HG03045 (cell line): ENCODE data around the gene NSD1.
A peak's percentile ranks its signal among the peaks of the same experiment; 100 is the strongest.

Experiments used
- ATAC-seq: cut with Tn5 transposase; IDR thresholded peaks from one replicate; pipeline ENCODE4 v1.9.1; 2021; ENCODE audit warnings: mild to moderate bottlenecking, moderate library complexity; ENCODE audit not compliant: unreplicated experiment

Gene NSD1, protein sequence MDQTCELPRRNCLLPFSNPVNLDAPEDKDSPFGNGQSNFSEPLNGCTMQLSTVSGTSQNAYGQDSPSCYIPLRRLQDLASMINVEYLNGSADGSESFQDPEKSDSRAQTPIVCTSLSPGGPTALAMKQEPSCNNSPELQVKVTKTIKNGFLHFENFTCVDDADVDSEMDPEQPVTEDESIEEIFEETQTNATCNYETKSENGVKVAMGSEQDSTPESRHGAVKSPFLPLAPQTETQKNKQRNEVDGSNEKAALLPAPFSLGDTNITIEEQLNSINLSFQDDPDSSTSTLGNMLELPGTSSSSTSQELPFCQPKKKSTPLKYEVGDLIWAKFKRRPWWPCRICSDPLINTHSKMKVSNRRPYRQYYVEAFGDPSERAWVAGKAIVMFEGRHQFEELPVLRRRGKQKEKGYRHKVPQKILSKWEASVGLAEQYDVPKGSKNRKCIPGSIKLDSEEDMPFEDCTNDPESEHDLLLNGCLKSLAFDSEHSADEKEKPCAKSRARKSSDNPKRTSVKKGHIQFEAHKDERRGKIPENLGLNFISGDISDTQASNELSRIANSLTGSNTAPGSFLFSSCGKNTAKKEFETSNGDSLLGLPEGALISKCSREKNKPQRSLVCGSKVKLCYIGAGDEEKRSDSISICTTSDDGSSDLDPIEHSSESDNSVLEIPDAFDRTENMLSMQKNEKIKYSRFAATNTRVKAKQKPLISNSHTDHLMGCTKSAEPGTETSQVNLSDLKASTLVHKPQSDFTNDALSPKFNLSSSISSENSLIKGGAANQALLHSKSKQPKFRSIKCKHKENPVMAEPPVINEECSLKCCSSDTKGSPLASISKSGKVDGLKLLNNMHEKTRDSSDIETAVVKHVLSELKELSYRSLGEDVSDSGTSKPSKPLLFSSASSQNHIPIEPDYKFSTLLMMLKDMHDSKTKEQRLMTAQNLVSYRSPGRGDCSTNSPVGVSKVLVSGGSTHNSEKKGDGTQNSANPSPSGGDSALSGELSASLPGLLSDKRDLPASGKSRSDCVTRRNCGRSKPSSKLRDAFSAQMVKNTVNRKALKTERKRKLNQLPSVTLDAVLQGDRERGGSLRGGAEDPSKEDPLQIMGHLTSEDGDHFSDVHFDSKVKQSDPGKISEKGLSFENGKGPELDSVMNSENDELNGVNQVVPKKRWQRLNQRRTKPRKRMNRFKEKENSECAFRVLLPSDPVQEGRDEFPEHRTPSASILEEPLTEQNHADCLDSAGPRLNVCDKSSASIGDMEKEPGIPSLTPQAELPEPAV (N-terminal part only)

GRCh38 chr5:177133096-177133852, at the start of gene NSD1:
Gene NSD1, plus strand, starts transcription at chr5:177133773. Its CDS starts 1,331 bp downstream, at chr5:177135104.
- ATAC-seq = peak; percentile 65

DNA sequence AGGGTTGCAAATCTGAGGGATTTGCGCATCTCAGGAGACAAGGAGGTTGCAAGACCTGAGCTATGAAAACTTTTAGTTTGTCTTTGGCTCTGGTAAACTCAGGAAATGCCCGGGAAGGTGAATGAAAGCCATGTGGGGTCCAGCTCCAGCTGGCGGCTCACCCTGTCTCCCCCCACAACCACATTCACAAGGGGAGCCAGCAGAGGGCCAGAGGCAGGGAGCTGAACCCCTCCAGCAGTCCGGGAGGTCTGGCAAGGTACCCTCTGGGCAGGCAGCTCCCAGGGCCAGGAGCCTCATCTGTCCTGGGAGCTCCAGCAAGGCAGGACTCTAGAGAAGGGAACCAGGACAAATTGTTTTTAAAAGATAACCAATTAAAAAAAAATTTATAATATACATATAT, 49.4 kb upstream of the NSD1 start:
- ATAC-seq = no peak

DNA sequence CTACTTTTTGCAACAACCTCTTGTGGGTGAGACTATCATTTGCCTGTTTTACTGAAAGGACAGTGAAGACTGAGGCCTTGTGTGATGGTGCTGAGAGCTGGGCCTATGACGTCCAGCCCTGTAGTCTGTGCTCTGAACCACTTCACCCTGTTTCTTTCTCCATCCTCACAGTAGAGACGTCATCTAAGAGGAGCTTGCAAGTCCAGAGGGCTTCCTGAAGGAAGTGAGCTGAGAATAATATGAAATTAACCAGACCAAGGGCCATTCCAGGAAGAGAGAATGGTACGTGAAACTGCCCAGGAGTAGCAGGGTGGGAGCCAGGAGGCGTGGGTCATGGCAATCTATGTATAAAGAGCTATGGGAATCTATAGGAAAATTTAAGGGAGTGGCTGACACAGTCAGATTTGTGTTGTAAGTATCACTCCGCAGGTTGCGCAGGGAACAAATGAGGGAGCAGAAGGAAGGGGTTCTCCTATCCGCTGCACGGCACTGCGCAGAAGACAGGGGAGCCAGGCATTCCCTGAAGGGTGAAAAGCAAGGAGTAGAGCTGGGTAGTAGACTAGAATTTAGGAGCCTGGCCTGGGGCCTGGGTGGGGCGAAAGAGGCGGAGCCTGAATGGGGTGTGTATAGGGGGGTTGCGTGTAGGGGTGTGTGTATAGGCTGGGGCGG, 47.5 kb upstream of the NSD1 start:
- ATAC-seq = no peak

GRCh38 chr5:177086654-177087397, 46.7 kb upstream of the NSD1 start, which contains the start of gene FGFR4:
Gene FGFR4, plus strand, starts transcription at chr5:177086915. Its CDS starts 2,688 bp downstream, at chr5:177089603.
- ATAC-seq = peak; percentile 51

DNA sequence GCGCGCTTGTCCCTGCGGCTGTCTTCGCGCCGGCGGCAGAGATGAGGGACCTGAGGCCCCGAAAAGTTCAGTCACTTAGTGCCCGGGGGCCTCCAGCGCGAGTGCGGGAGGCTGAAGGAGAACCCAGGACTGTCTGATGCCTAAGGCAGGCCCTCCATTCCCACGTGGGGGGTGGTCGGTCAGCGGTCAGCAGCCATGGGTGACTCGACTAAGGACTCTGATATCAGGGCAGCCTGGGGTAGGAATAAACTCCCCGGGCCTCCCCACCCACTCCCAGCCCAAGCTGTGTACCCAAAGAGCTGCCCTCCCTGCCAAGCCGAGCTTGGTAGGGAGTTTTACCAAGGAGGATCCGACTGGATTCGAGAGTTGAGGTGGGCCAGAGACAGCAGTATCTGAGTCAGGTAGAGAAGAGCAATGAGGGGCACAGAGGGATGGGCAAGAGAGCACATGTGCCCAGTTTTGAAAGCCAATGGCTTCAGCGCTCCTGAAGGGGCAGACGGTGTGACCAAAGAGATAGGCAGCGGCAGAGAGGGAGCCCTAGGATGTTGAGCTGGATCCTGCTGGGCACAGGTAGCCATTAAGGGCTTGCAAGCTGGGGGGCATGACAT, 46.1 kb upstream of the NSD1 start:
- no peak for ATAC-seq

- no peak for ATAC-seq
Measured at GRCh38 chr5:177089127-177089526, 44.4 kb upstream of the NSD1 start.

- ATAC-seq = no peak
Measured at GRCh38 chr5:177089825-177090641, 43.5 kb upstream of the NSD1 start.

GRCh38 chr5:177090813-177091212, 42.8 kb upstream of the NSD1 start:
- no peak for ATAC-seq

GRCh38 chr5:177091232-177091631, 42.3 kb upstream of the NSD1 start:
- ATAC-seq = no peak

DNA sequence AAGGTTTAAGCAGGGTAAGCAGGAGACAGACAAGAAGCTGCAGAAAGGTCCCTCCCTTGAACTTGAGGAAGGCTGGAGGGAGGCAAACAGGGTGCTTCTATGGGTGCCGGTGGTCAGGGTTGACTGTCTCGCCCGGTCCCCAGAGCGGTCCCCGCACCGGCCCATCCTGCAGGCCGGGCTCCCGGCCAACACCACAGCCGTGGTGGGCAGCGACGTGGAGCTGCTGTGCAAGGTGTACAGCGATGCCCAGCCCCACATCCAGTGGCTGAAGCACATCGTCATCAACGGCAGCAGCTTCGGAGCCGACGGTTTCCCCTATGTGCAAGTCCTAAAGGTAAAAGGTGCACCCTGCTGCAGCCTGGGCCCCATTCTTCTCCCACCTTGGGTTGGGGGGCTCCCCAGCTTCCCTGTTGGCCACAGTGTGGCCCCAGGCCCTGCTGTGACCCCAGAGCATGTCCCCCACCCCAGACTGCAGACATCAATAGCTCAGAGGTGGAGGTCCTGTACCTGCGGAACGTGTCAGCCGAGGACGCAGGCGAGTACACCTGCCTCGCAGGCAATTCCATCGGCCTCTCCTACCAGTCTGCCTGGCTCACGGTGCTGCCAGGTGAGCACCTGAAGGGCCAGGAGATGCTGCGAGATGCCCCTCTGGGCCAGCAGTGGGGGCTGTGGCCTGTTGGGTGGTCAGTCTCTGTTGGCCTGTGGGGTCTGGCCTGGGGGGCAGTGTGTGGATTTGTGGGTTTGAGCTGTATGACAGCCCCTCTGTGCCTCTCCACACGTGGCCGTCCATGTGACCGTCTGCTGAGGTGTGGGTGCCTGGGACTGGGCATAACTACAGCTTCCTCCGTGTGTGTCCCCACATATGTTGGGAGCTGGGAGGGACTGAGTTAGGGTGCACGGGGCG, 41.1 kb upstream of the NSD1 start:
- ATAC-seq = no peak

DNA sequence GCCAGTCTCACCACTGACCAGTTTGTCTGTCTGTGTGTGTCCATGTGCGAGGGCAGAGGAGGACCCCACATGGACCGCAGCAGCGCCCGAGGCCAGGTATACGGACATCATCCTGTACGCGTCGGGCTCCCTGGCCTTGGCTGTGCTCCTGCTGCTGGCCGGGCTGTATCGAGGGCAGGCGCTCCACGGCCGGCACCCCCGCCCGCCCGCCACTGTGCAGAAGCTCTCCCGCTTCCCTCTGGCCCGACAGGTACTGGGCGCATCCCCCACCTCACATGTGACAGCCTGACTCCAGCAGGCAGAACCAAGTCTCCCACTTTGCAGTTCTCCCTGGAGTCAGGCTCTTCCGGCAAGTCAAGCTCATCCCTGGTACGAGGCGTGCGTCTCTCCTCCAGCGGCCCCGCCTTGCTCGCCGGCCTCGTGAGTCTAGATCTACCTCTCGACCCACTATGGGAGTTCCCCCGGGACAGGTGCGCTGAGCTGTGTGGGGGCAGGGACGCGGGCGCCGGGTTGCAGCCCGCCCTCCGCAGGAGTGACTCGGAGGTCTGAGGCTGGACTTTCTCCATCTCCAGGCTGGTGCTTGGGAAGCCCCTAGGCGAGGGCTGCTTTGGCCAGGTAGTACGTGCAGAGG, 40.4 kb upstream of the NSD1 start:
- no peak for ATAC-seq

- no peak for ATAC-seq
Measured at GRCh38 chr5:177093803-177094202, 39.8 kb upstream of the NSD1 start.

- ATAC-seq = no peak
Measured at GRCh38 chr5:177094224-177095087, 39.1 kb upstream of the NSD1 start.

GRCh38 chr5:177095088-177095669, 38.4 kb upstream of the NSD1 start:
- no peak for ATAC-seq
